OCI-LY3 (cell line): ENCODE results near the gene EYA2.

Experiments
- H2AFZ ChIP-seq: fragments of 200-600, 300-600 bp; shearing (Covaris generic); 2 replicates; pipeline ENCODE4 v1.6.0; 2014; ENCODE audit warnings: antibody characterized with exemption, low read depth, low read length
- H3K27ac ChIP-seq: fragments of 200-600, 300-600 bp; sonication (generic); 2 replicates; pipeline ENCODE4 v1.5.1; 2014; ENCODE audit warnings: mild to moderate bottlenecking, low read length, moderate library complexity, mixed read lengths
- H3K27me3 ChIP-seq: fragments of 200-600, 300-600 bp; sonication (generic); 2 replicates; pipeline ENCODE4 v1.6.1; 2014; ENCODE audit warnings: low read depth, low read length, mixed read lengths
- H3K36me3 ChIP-seq: fragments of 200-600, 300-600 bp; sonication (generic); replicated peaks from 2 replicates; pipeline ENCODE3; 2014; ENCODE audit warnings: low read depth, low read length, mixed read lengths
- H3K4me1 ChIP-seq: fragments of 300-600, 200-600 bp; sonication (generic); 2 replicates; pipeline ENCODE4 v1.6.1; 2014; ENCODE audit warnings: low read length, mixed read lengths
- H3K4me2 ChIP-seq: fragments of 200-600, 300-600 bp; sonication (generic); 2 replicates; pipeline ENCODE4 v1.6.1; 2014; ENCODE audit warnings: low read length, mixed read lengths
- H3K4me3 ChIP-seq: fragments of 300-600, 200-600 bp; sonication (generic); 2 replicates; pipeline ENCODE4 v1.5.1; 2014; ENCODE audit warnings: antibody characterized with exemption, mild to moderate bottlenecking, low read length, moderate library complexity
- H3K79me2 ChIP-seq: fragments of 300-600, 200-600 bp; shearing (Covaris generic); 2 replicates; pipeline ENCODE4 v1.6.1; 2014; ENCODE audit warnings: mild to moderate bottlenecking, low read length, mixed read lengths
- H3K9ac ChIP-seq: fragments of 300-600, 200-600 bp; shearing (Covaris generic); 2 replicates; pipeline ENCODE4 v1.6.0; 2014; ENCODE audit warnings: mild to moderate bottlenecking, low read length, moderate library complexity
- H3K9me3 ChIP-seq: fragments of 200-600, 300-600 bp; shearing (Covaris generic); 2 replicates; pipeline ENCODE4 v1.6.1; 2014; ENCODE audit warnings: low read length, mixed read lengths; ENCODE audit not compliant: insufficient read depth
- H4K20me1 ChIP-seq: fragments of 200-600, 300-600 bp; sonication (generic); 2 replicates; pipeline ENCODE4 v1.6.1; 2016; ENCODE audit warnings: low read length, mixed read lengths; ENCODE audit not compliant: insufficient read depth
- EZH2phosphoT487 ChIP-seq: fragments of 200-600 bp; shearing (Covaris generic); IDR thresholded peaks from 2 replicates; pipeline ENCODE4 v1.6.1; 2018; ENCODE audit warnings: antibody characterized with exemption, mixed run types, low read depth
- TF ChIP-seq, protein P1 (sequence below): fragments of 200-600, 300-600 bp; sonication (generic); IDR thresholded peaks from 2 replicates; pipeline ENCODE4 v1.5.1; 2014; ENCODE audit warnings: antibody characterized with exemption, low read length, low read depth

EYA2 gene

DNA sequence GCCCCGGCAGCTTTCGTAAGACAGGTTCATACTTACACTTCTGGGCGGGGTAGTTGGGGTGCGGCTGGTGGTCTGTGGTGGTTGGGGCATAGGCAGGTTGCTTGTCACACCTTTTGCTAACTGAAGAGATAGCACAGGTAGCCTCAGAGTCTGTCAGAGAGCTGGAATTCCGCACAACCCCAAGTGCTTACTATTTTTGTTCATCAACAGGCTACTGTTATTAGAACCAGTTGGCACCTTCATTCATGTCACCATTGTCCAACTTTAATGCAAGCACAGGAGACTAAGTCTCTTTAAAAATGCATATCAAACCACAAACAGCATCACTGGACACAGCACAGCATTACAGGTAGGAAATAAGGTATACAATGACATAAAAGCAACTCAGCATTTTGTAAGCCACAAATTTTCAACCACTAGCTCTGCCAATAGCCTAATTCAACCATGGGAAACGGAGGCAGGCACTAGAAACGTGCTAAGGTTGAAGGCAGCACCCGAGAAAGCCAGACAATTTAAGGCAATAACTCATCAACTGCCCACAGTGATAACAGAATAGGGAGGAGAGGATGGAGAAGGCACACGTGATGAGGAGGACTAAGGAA lies 318.1 kb downstream of the EYA2 start:
- no peak overlapping the region for H2AFZ ChIP-seq
- no peak for TF ChIP-seq EZH2phosphoT487
- H3K4me3 ChIP-seq = no peak overlapping the region
- no peaks in the 10 kb centered on the region for H3K79me2 ChIP-seq
- H3K9ac ChIP-seq = no peak overlapping the region
- no peaks in the 10 kb centered on the region for H3K9me3 ChIP-seq
- H4K20me1 ChIP-seq = 0 out of 2 replicates have a peak, but pooled peaks cover 12% of the 10 kb centered on the region
- H3K36me3 ChIP-seq = peaks cover 42% of the 10 kb centered on the region
- H3K27me3 ChIP-seq = no peaks in the 10 kb centered on the region
- no peaks in the 10 kb centered on the region for H3K4me1 ChIP-seq
- no peak overlapping the region for H3K27ac ChIP-seq
- no peak overlapping the region for H3K4me2 ChIP-seq

DNA sequence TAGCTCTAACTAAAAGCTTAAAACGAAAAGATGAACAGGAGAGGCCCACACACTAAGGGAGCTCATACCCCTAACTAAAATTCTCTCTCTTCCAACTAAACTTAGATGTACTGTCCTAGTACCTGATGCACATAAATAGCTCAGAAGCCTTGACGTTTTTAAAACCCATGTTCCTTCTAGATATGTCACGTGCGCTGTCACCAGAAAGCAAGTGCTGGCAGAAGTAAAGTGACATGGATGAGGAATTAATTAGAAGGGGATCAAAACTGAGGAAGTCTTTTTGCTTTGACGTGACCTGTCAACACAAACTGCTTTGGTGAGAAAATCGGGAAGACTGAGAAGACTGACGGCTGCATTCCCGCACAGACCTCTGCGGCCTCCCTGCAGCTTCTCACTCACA lies 319.3 kb downstream of the EYA2 start:
- Histone ChIP-seq H4K20me1 (0 out of 2 replicates have a peak, but pooled peaks cover 12% of the 10 kb centered on the region), H3K4me3 (no peak overlapping the region), H3K27ac (no peak overlapping the region), H3K9ac (no peak overlapping the region), H3K4me1 (no peaks in the 10 kb centered on the region), H3K4me2 (no peak overlapping the region), H2AFZ (no peak overlapping the region), H3K27me3 (no peaks in the 10 kb centered on the region), H3K9me3 (no peaks in the 10 kb centered on the region), H3K79me2 (no peaks in the 10 kb centered on the region), H3K36me3 (peaks cover 42% of the 10 kb centered on the region)
- no peak for TF ChIP-seq EZH2phosphoT487
- TF ChIP-seq, protein P1, sequence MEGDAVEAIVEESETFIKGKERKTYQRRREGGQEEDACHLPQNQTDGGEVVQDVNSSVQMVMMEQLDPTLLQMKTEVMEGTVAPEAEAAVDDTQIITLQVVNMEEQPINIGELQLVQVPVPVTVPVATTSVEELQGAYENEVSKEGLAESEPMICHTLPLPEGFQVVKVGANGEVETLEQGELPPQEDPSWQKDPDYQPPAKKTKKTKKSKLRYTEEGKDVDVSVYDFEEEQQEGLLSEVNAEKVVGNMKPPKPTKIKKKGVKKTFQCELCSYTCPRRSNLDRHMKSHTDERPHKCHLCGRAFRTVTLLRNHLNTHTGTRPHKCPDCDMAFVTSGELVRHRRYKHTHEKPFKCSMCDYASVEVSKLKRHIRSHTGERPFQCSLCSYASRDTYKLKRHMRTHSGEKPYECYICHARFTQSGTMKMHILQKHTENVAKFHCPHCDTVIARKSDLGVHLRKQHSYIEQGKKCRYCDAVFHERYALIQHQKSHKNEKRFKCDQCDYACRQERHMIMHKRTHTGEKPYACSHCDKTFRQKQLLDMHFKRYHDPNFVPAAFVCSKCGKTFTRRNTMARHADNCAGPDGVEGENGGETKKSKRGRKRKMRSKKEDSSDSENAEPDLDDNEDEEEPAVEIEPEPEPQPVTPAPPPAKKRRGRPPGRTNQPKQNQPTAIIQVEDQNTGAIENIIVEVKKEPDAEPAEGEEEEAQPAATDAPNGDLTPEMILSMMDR = no peak

DNA sequence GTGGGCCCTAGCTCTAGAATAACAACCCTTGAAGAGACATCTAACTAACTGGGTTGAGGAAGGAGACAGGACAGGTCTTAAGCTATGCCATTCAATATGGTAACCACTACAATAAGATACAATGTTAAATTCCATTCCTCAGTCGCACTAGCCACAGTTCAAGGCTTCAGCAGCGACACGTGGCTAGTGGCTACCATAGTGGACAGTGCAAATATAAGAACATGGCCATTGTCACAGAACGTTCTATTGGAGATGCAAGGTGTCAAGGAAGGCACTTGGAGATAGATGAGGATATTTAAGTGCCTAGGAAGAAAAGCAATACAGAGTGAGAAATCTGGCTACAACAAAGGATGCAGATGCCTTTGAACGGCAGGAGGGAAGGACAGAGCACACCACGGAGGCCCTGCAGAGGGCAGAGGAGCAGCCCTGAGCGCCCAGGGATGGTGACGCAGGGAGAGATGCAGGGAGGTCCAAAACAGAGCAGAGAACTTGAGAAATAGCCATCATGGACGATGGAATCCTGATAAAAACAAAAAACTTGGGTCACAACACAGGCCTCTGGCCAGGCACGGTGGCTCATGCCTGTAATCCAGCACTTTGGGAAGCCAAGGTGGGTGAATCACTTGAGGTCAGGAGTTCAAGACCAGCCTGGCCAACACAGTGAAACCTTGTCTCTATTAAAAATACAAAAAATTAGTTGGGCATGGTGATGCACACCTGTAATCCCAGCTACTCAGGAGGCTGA lies 321.2 kb downstream of the EYA2 start:
- H3K9me3 ChIP-seq = no peaks in the 10 kb centered on the region
- peaks cover 42% of the 10 kb centered on the region for H3K36me3 ChIP-seq
- no peak overlapping the region for H3K4me2 ChIP-seq
- H3K27ac ChIP-seq = no peak overlapping the region
- no peaks in the 10 kb centered on the region for H3K27me3 ChIP-seq
- H3K4me3 ChIP-seq = no peak overlapping the region
- H3K79me2 ChIP-seq = no peaks in the 10 kb centered on the region
- TF ChIP-seq, protein P1 = no peak
- no peak for TF ChIP-seq EZH2phosphoT487
- H3K4me1 ChIP-seq = no peaks in the 10 kb centered on the region
- H2AFZ ChIP-seq = no peak overlapping the region
- H3K9ac ChIP-seq = no peak overlapping the region
- H4K20me1 ChIP-seq = 0 out of 2 replicates have a peak, but pooled peaks cover 12% of the 10 kb centered on the region

DNA sequence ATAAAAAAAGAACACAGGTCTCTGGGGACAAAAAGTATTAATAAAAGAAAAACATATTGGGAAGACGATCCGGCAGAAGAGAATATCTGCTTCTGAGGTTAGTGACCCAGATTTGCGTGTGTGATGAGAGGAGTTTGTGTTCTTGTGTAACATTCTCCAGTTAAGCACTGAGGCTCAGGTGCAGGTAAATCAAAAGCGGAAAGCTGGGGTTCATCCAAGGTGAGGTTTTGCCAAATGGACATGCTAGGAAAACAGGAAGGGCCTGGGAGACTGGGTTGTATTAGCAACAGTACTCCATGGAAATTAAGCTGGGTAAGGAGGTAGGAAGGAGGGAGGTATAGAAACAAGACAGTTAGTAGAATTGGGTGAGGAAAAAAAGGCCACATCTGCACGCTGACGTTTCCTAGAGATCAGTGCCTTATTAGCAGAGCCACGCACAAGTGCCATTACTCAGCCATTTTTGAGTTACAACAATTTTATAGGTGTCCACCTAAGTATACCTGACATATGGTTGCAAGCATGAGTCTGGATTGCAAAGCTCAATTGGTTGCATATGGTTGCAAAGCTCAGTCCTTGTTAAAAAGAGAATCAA lies 322.3 kb downstream of the EYA2 start:
- H3K4me1 ChIP-seq = no peaks in the 10 kb centered on the region
- H3K79me2 ChIP-seq = no peaks in the 10 kb centered on the region
- H3K27me3 ChIP-seq = no peaks in the 10 kb centered on the region
- TF ChIP-seq EZH2phosphoT487 = no peak
- H3K4me2 ChIP-seq = no peak overlapping the region
- no peaks in the 10 kb centered on the region for H3K9me3 ChIP-seq
- no peak overlapping the region for H3K27ac ChIP-seq
- no peak overlapping the region for H3K9ac ChIP-seq
- peaks cover 39% of the 10 kb centered on the region for H3K36me3 ChIP-seq
- H4K20me1 ChIP-seq = 0 out of 2 replicates have a peak, but pooled peaks cover 12% of the 10 kb centered on the region
- no peak overlapping the region for H2AFZ ChIP-seq
- no peak overlapping the region for H3K4me3 ChIP-seq
